GM19397 (cell line): Measurements from ENCODE around the gene DPYD.

Experiments used
- ATAC-seq: cut with Tn5 transposase; IDR thresholded peaks from one replicate; pipeline ENCODE4 v1.9.1; 2021; ENCODE audit warnings: mild to moderate bottlenecking, moderate library complexity; ENCODE audit not compliant: unreplicated experiment

The DPYD gene

DNA sequence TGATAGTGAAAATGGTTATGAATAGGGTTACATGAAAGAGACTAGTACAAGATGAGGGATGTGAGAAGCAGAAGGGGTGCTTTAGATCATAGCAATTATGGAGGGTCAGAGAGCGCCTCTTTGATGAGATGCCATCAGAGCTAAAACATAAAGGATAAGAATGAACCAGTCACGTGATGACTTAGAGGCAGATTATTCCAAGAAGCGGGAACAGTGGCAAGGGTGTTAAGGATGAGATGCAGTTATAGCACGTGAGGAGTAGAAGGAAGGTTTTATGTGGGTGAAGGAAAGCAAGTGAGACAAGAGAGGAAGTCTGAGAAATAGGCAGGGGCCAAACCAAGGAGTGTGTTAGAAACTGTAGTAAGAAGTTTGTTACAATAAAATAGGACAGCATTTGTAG is 360.1 kb downstream of the DPYD start:
- ATAC-seq = no peak

DNA sequence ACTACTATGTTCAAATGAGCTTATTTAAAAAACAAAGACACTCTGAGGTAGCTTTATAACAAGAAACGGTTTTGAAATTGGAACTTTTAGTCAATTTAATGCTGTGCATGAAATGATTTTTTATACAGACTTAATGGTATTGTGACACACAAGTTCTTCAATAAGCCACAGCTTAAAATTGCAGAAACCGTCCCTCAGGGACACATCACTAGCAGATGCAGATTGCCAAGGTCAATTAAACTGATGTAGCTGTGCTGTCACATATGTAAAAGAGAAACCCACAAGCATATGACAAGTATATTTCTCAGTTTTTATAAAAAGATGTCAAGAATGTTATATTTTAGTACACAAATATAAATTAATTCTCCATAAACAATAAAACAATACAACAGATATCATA is 366.9 kb downstream of the DPYD start:
- ATAC-seq = no peak

DNA sequence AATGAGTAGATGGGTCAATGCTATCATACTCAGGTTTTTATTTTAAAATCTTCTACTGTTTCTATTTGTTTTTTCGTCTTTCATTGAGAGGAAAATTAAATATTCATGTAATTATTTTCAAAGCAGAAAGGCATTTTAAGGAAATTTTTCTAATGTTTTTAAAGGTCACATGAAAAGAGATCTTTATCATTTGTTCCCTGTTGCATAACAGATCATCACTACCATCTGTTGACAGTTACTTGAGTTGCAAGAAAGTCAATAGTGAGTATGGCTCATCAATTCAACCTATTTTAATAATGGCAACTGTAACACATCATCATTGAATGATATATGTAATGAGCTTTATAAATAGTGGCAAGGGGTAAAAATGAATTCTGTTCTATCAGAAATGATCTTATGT is 369.7 kb downstream of the DPYD start:
- ATAC-seq = no peak

GRCh38 chr1:97545446-97545845 is 375.4 kb downstream of the DPYD start:
- ATAC-seq = no peak

- ATAC-seq = no peak
Measured at GRCh38 chr1:97540346-97540888, 380.4 kb downstream of the DPYD start.

DNA sequence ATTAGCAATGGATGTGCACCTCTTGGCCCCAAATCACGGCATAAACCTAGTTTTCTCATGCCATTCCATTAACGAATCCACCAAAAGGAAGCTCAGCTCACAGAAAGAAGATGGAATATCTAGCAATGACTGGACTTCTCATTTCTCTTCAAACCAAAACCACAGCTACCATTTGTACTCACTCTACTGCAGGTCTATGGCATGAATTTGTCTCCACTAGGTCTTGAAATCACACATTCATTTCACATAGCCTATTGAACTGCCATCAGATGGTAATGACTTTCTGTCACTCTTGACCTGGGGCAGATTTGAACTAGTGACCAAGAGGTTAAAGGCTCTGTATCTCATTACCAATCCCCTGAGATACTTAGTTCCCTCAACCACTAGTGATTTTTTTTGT is 382.7 kb downstream of the DPYD start:
- ATAC-seq = no peak

DNA sequence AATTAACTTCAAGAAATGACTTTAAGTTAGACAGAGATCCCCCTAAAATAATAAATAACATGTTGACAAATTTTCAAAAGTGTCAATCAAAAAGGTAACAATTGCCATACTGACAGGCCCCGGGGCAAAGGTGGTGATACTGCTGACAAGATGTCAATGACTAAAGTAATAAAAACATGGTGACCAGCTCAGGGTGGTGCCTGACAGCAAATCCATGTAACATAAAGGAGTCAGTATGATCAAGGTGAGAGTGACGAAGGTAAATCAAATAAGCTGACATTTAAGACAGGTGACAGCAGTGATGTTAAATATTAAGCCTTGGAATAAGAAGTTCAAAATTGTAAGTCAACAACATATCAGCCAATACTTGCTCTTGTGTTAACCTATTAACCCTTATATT is 387.5 kb downstream of the DPYD start:
- ATAC-seq = no peak

DNA sequence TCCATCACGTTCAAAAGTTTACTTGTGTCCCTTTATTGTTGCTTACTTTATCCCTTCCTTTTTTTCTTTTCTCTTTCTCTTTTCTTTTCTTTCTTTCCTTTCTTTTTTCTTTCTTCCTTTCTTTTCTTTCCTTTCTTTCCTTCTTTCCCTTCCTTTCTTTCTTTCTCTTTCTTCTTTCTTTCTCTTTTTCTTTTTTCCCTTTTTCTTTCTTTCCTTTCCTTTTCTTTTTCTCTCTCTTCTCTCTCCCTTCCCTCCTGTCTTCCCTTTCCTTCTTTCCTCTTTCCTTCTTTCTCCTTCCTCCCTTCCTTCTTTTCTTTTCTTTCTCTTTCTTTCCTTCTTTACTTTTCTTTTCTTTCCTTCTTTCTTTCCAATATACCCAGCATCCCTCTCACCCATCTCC is 391.2 kb downstream of the DPYD start:
- no peak for ATAC-seq

DNA sequence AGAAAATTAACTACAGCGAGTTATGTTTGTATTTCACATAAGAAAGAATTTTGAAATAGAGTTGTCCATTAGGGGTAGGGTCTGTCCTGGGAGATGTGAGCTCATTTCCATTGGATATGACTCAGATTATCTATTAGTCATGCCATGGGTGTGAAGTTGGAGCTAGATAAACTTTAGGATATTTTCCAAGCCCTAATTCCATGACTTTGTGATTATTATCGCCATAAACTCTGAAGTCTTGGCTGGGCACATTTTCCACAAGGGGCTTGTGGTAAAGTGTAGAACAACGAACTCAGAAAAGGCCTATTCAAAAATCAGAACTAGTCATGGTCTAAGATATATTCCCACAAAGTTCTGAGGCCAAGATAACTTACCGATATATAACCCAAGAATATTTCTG is 396.6 kb downstream of the DPYD start:
- ATAC-seq = no peak

- no peak for ATAC-seq
Measured at GRCh38 chr1:97516588-97516987, 404.2 kb downstream of the DPYD start.

DNA sequence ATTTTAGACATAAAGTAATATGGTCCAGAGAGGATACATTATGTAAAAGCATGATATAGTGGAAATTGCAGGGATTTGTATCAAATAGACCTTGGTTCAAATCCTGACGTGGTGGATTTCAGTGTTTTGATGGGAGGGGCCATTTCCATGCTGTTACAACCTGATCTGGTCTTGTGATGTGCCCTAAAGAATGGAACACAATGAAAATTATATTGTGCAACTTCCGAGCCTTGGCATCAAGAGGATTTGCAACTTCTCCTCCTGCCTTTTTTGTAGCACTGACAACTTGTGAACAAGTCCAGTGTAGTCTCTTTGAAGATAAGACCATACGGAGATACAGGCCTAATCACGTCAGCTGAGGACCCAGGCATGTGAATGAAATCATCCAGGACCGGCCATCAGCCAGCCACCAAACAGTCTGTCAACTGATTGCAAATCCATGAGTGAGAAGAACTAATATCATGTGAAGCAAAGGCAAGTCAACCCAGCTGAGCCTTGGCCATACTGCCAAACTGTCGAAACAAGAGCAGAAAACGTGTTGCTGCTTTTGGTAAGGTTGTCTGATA is 412.1 kb downstream of the DPYD start:
- ATAC-seq = no peak

- no peak for ATAC-seq
Measured at GRCh38 chr1:97507863-97508262, 413.0 kb downstream of the DPYD start.

DNA sequence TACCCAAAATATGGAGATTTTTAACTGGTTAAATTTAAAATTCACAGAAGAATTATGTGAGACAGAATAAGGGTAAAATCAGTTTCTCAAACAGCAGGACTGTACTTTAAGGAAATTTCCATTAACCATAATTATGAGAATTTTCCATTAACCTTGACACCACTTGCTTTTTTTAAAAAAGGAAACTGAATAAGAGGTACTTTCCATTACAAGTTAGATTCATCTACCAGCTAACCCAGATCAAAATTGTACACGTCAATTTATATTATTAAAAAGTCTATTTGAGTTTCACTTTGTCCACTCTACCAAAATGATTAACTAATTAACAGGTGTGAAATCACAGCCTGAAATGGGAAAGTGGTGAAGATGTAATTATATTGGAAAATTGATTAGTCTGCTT is 414.5 kb downstream of the DPYD start:
- ATAC-seq = no peak

GRCh38 chr1:97505816-97506215 is 415.0 kb downstream of the DPYD start:
- ATAC-seq = peak; percentile 95

DNA sequence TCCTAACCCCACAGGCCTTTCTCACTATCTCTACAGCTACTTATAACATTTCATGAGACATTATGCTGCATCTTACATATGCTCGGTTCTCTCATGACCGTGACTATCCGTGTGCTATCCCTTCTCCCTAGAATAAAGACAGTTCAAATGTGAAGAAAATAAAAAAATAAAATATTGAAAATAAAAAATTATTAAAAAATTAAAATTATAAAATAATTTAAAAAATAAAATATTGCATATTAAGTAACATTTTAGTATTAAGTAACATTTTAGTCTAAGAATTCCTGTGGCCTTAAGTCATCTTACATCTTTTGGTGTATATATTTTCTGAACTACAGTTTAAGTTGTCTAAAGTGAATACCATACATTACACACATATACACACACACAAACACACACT is 415.5 kb downstream of the DPYD start:
- ATAC-seq = peak; percentile 11

- ATAC-seq = no peak
Measured at GRCh38 chr1:97502360-97502759, 418.5 kb downstream of the DPYD start.

GRCh38 chr1:97501628-97502027 is 419.2 kb downstream of the DPYD start:
- ATAC-seq = no peak

DNA sequence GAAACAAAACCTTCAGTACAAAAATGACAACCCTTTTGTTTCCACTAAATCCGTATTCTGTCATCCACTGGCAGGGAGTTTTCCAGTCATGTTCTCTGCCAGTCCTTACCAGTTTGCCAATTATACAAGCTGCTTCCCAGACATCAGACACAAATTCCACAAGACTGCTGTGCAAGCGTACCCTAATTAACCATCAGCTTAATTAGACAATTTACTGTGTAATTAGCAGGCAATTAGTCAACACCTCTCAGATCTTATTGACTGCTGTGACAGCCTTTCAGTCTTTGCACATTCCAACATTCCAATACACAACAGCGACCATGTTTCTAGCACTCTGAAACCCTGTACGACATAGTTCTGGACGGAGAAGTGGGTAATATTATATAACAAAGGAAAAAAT is 420.1 kb downstream of the DPYD start:
- ATAC-seq = no peak

DNA sequence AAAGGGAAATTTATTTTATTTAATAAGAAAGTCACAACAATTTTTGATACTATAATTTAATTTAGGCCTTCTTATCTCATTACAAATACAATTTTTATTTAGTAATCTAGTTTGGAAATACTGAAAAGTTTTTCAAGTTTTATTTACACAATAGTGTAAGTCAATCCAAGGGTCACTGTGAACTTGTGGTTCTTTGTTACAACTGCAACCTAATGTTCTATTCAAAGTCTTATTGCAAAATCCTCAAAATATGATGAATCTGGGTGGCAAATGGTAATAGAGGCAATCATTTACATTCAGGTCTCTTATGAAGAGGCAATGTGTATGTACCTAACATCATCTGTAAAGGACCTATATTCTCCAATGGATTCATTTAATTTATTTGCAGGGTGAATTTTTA is 421.2 kb downstream of the DPYD start:
- ATAC-seq = no peak

- ATAC-seq = no peak
Measured at GRCh38 chr1:97489834-97490233, 431.0 kb downstream of the DPYD start.

GRCh38 chr1:97488530-97488929 is 432.3 kb downstream of the DPYD start:
- no peak for ATAC-seq

DNA sequence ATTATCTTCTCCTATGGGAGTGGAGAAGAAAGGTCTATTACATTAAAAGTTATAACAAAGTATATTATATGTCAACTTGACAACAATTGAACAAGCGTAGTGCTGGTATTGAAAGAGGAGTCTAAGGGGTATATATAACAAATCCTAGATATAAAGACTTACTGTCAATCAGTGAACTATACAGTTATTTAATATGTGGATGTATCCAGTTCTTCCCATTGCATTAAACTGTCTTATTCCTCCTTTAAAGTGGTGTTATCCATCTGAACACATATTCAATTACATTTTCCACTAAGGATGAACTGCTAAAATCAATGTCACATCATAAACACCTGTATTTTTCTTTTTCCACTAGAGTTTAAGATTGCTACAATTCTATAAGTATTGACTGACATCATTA is 438.8 kb downstream of the DPYD start:
- ATAC-seq = no peak

DNA sequence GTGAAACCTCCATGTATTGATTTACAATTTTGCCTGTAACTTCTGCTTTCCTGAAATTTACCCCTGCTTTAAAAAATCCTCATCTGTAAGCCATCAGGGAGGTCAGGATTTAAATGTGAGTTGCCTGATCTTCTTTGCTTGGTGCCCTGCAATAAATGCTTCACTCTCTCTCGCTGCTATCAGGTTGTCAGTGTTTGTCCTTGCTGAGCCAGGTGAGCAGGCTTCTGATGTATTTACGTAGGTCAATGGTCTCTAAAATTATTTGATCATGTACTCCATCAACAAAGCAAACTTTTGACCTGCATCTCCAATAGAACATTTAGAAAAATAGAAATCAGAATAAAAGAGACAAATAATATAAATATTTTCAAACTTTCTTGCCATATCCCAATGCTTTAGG is 453.4 kb downstream of the DPYD start:
- ATAC-seq = no peak
